Liver (tissue), 9 donors: ENCODE results near the gene TRMT5. TPM values are rescaled to one million over a fixed set of nuclear protein-coding genes. Genes with fewer than 3 reads are reported as not detected.

Experiments
- DNase-seq: peaks from one replicate; pipeline ENCODE4 v3.0.0-alpha.2; 2017; ENCODE audit warnings: low spot score
- H3K27ac ChIP-seq, 2 donors: one replicate each; pipeline ENCODE4 v1.7.0; 2013; ENCODE audit warnings: inconsistent platforms in 2 of 2, low read length in 2 of 2, control low read depth in 1 of 2, low read depth in 1 of 2, mild to moderate bottlenecking in 1 of 2
- H3K27me3 ChIP-seq, 4 donors: one replicate each; pipeline versions ENCODE4 v1.6.1 to v1.7.0; 2013; ENCODE audit warnings: low read length in 3 of 4, inconsistent platforms in 1 of 4, mild to moderate bottlenecking in 1 of 4, moderate library complexity in 1 of 4; ENCODE audit not compliant: control insufficient read depth in 4 of 4, insufficient read depth in 4 of 4
- H3K36me3 ChIP-seq, 4 donors: one replicate each; pipeline versions ENCODE4 v1.6.1 to v1.7.0; 2013; ENCODE audit warnings: low read length in 3 of 4, mild to moderate bottlenecking in 3 of 4, low read depth in 1 of 4, moderate library complexity in 1 of 4; ENCODE audit not compliant: control insufficient read depth in 4 of 4, insufficient read depth in 3 of 4
- H3K4me1 ChIP-seq, 4 donors: one replicate each; pipeline versions ENCODE4 v1.6.1 to v1.7.0; 2013; ENCODE audit warnings: low read length in 3 of 4, mild to moderate bottlenecking in 3 of 4, moderate library complexity in 1 of 4; ENCODE audit not compliant: control insufficient read depth in 4 of 4, insufficient read depth in 4 of 4
- H3K4me3 ChIP-seq, 3 donors: one replicate each; pipeline versions ENCODE4 v1.6.1 to v1.7.0; 2013; ENCODE audit warnings: low read length in 3 of 3, control low read depth in 1 of 3, low read depth in 1 of 3, mild to moderate bottlenecking in 1 of 3
- H3K9ac ChIP-seq, 2 donors: one replicate each; pipeline ENCODE4 v1.7.0; 2013; ENCODE audit warnings: low read length in 2 of 2, mild to moderate bottlenecking in 2 of 2, moderate library complexity in 2 of 2, control low read depth in 1 of 2, low read depth in 1 of 2
- H3K9me3 ChIP-seq, 4 donors: one replicate each; pipeline versions ENCODE4 v1.6.1 to v1.7.0; 2013; ENCODE audit warnings: low read length in 3 of 4; ENCODE audit not compliant: control insufficient read depth in 4 of 4
- ATF3 ChIP-seq: IDR thresholded peaks from 2 replicates; pipeline ENCODE4 v1.6.1; 2016; ENCODE audit warnings: antibody characterized with exemption
- EGR1 ChIP-seq, 2 donors: IDR thresholded peaks; 2 replicates each; pipeline ENCODE4 v1.6.1; 2016 to 2018; ENCODE audit warnings: antibody characterized with exemption in 2 of 2, low read depth in 2 of 2
- FOXA1 ChIP-seq: IDR thresholded peaks from 2 replicates; pipeline ENCODE4 v1.6.1; 2016; ENCODE audit warnings: antibody characterized with exemption
- FOXA2 ChIP-seq: IDR thresholded peaks from 2 replicates; pipeline ENCODE4 v1.6.1; 2016; ENCODE audit warnings: antibody characterized with exemption
- GABPA ChIP-seq, 2 donors: IDR thresholded peaks in 1 of 2; conservative IDR thresholded peaks in 1 of 2; 2 replicates each; pipeline ENCODE4 v1.6.1; 2016; ENCODE audit warnings: antibody characterized with exemption in 2 of 2, mild to moderate bottlenecking in 1 of 2, moderate library complexity in 1 of 2
- HNF4A ChIP-seq, 2 donors: conservative IDR thresholded peaks; 2 replicates each; pipeline ENCODE4 v1.6.1; 2016; ENCODE audit warnings: antibody characterized with exemption in 2 of 2, mild to moderate bottlenecking in 2 of 2
- HNF4G ChIP-seq: IDR thresholded peaks from 2 replicates; pipeline ENCODE4 v1.6.1; 2016; ENCODE audit warnings: antibody characterized with exemption
- JUND ChIP-seq, 2 donors: IDR thresholded peaks; 2 replicates each; pipeline ENCODE4 v1.6.1; 2016; ENCODE audit warnings: antibody characterized with exemption in 2 of 2
- MAX ChIP-seq: IDR thresholded peaks from 2 replicates; pipeline ENCODE4 v1.6.1; 2016; ENCODE audit warnings: antibody characterized with exemption
- NR2F2 ChIP-seq: IDR thresholded peaks from 2 replicates; pipeline ENCODE4 v1.6.1; 2016; ENCODE audit warnings: antibody characterized with exemption
- RAD21 ChIP-seq, 2 donors: IDR thresholded peaks; 2 replicates each; pipeline ENCODE4 v1.6.1; 2016; ENCODE audit warnings: antibody characterized with exemption in 2 of 2, mild to moderate bottlenecking in 2 of 2
- RXRA ChIP-seq, 2 donors: IDR thresholded peaks; 2 replicates each; pipeline ENCODE4 v1.6.1; 2017 to 2018; ENCODE audit warnings: antibody characterized with exemption in 2 of 2, mild to moderate bottlenecking in 1 of 2
- SP1 ChIP-seq: IDR thresholded peaks from 2 replicates; pipeline ENCODE4 v1.6.1; 2018; ENCODE audit warnings: antibody characterized with exemption, mild to moderate bottlenecking
- TAF1 ChIP-seq: conservative IDR thresholded peaks from 2 replicates; pipeline ENCODE4 v1.6.1; 2016; ENCODE audit warnings: antibody characterized with exemption, mild to moderate bottlenecking
- YY1 ChIP-seq: IDR thresholded peaks from 2 replicates; pipeline ENCODE4 v1.6.1; 2016; ENCODE audit warnings: antibody characterized with exemption, mild to moderate bottlenecking
- WGBS: extraction: QIAGEN DNeasy Blood & Tissue Kit; methylation state at CpG from one replicate; pipeline ENCODE4 v1.1.7; 2013; 5-methylcytosine and 5-hydroxymethylcytosine counted together
- polyA plus RNA-seq, 2 donors: library from polyadenylated mRNA; stranded (reverse) in 1 of 2; unstranded in 1 of 2; fragments of 200-250 nt in 1 of 2; fragments of >200 nt in 1 of 2; fragmentation: Nextera tagmentation in 1 of 2; extraction: Ambion mirVana in 1 of 2; gene quantifications; one replicate each; pipeline versions ENCODE4 v1.2.1 to v1.2.3, GENCODE V29; 2013 to 2015
- total RNA-seq, 2 donors: library from RNA; depleted of rRNA; stranded (reverse); fragments of >200 nt; gene quantifications; one replicate each; pipeline ENCODE4 v1.2.3, GENCODE V29; 2014
- TF ChIP-seq, protein P1 (sequence below): IDR thresholded peaks from 2 replicates; pipeline ENCODE4 v1.6.1; 2016; ENCODE audit warnings: antibody characterized with exemption
- TF ChIP-seq, protein P2 (sequence below): fragments of 150-350 bp; IDR thresholded peaks from 2 replicates; pipeline ENCODE4 v1.5.1; 2017; ENCODE audit warnings: improper control_type of control experiment, low read depth, low read length; ENCODE audit not compliant: missing input control
- TF ChIP-seq, protein P3 (sequence below): IDR thresholded peaks from 2 replicates; pipeline ENCODE4 v1.6.1; 2016; ENCODE audit warnings: antibody characterized with exemption, mild to moderate bottlenecking
- donor health status: healthy.
- donor health status: healthy.
- donor health status: healthy.
- donor health status: healthy.
- donor health status: healthy.

TRMT5 gene, protein sequence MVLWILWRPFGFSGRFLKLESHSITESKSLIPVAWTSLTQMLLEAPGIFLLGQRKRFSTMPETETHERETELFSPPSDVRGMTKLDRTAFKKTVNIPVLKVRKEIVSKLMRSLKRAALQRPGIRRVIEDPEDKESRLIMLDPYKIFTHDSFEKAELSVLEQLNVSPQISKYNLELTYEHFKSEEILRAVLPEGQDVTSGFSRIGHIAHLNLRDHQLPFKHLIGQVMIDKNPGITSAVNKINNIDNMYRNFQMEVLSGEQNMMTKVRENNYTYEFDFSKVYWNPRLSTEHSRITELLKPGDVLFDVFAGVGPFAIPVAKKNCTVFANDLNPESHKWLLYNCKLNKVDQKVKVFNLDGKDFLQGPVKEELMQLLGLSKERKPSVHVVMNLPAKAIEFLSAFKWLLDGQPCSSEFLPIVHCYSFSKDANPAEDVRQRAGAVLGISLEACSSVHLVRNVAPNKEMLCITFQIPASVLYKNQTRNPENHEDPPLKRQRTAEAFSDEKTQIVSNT
- 1 to 10 TPM; 4.7 to 6.3 TPM for total RNA-seq
- 1 to 10 TPM; 2.6 to 3.8 TPM for polyA plus RNA-seq

DNA sequence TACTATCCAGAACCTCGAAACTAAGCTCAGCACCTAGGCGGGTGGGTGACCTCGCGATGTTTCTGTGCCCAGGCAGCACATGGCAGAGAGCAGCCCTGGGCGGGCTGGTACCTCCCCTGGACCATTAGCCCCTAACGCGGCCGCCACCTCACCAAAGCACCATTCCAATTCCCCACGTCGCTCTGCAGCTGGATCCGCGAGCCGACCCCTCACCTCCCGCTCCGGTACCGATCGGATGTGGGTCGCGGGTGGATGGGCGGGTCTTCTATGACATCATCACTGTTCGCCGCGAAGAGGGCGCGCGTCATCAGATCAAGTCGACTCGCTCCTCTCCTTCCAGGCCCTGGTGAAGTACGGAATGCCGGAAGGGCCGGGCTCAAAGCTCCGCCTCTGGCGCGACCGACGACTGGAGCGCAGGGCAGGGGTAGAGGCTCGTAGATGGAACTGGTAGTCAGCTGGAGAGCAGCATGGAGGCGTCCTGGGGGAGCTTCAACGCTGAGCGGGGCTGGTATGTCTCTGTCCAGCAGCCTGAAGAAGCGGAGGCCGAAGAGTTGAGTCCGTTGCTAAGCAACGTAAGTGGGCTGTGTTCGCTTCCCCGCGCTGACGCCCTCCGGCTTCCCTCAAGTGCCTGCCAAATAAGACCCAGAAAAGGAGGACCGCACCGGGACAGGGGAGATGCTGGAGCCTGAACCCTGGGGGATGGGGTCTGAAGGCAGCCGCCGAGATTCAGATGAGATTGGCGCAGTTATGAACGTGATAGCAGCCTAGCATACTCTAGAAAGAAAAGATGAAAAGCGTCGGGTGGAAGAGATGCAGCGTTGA is at the start of gene TRMT5, which contains the start of gene SLC38A6:
Gene TRMT5, minus strand, starts transcription at position 269 of the 822 bp plus-strand sequence. Its CDS starts 106 bp downstream, at position 163.
Gene SLC38A6, plus strand, starts transcription at position 435 of the 822 bp plus-strand sequence. Its CDS starts 33 bp downstream, at position 468.
- DNase-seq = peak; percentile 95
- Histone ChIP-seq H3K27ac (peak within 1 kb of the TSS; percentile 60 to 91), H3K27me3 (no peaks in the 10 kb centered on the region), H3K4me1 (peaks cover 2 to 19% (median 15%) of the 10 kb centered on the region in 4 donors), H3K9ac (peak within 1 kb of the TSS; percentile 58 to 89), H3K9me3 (no peaks in the 10 kb centered on the region), H3K4me3 (peak within 1 kb of the TSS; percentile 62 to 94 (median 88)), H3K36me3 (peaks cover 0 to 3% (median 2%) of the 10 kb centered on the region in 4 donors)
- peak; percentile 73 for TF ChIP-seq NR2F2
- TF ChIP-seq GABPA (IDR thresholded peaks at IDR 0.05 in 1 of 2, conservative IDR thresholded peaks at IDR 0.05 in 1 of 2) = peak in 1 of 2 donors; percentile 65
- TF ChIP-seq, protein P1, sequence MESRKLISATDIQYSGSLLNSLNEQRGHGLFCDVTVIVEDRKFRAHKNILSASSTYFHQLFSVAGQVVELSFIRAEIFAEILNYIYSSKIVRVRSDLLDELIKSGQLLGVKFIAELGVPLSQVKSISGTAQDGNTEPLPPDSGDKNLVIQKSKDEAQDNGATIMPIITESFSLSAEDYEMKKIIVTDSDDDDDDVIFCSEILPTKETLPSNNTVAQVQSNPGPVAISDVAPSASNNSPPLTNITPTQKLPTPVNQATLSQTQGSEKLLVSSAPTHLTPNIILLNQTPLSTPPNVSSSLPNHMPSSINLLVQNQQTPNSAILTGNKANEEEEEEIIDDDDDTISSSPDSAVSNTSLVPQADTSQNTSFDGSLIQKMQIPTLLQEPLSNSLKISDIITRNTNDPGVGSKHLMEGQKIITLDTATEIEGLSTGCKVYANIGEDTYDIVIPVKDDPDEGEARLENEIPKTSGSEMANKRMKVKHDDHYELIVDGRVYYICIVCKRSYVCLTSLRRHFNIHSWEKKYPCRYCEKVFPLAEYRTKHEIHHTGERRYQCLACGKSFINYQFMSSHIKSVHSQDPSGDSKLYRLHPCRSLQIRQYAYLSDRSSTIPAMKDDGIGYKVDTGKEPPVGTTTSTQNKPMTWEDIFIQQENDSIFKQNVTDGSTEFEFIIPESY = peak; percentile 97
- TF ChIP-seq RXRA (IDR thresholded peaks at IDR 0.05) = peak; percentile 61 to 74
- peak in 1 of 2 donors; percentile 30 for TF ChIP-seq HNF4A (conservative IDR thresholded peaks at IDR 0.05)
- peak; percentile 73 for TF ChIP-seq TAF1
- peak; percentile 83 for TF ChIP-seq SP1
- TF ChIP-seq ATF3 = peak; percentile 56
- peak in 1 of 2 donors; percentile 27 for TF ChIP-seq JUND (IDR thresholded peaks at IDR 0.05)
- TF ChIP-seq HNF4G = no peak
- peak; percentile 29 to 64 for TF ChIP-seq RAD21 (IDR thresholded peaks at IDR 0.05)
- TF ChIP-seq EGR1 (IDR thresholded peaks at IDR 0.05; ENCODE audit: low read depth in 2 of 2) = peak in 1 of 2 donors; percentile 12
- TF ChIP-seq, protein P2, sequence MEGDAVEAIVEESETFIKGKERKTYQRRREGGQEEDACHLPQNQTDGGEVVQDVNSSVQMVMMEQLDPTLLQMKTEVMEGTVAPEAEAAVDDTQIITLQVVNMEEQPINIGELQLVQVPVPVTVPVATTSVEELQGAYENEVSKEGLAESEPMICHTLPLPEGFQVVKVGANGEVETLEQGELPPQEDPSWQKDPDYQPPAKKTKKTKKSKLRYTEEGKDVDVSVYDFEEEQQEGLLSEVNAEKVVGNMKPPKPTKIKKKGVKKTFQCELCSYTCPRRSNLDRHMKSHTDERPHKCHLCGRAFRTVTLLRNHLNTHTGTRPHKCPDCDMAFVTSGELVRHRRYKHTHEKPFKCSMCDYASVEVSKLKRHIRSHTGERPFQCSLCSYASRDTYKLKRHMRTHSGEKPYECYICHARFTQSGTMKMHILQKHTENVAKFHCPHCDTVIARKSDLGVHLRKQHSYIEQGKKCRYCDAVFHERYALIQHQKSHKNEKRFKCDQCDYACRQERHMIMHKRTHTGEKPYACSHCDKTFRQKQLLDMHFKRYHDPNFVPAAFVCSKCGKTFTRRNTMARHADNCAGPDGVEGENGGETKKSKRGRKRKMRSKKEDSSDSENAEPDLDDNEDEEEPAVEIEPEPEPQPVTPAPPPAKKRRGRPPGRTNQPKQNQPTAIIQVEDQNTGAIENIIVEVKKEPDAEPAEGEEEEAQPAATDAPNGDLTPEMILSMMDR = no peak
- peak; percentile 94 for TF ChIP-seq YY1
- no peak for TF ChIP-seq FOXA2
- TF ChIP-seq, protein P3, sequence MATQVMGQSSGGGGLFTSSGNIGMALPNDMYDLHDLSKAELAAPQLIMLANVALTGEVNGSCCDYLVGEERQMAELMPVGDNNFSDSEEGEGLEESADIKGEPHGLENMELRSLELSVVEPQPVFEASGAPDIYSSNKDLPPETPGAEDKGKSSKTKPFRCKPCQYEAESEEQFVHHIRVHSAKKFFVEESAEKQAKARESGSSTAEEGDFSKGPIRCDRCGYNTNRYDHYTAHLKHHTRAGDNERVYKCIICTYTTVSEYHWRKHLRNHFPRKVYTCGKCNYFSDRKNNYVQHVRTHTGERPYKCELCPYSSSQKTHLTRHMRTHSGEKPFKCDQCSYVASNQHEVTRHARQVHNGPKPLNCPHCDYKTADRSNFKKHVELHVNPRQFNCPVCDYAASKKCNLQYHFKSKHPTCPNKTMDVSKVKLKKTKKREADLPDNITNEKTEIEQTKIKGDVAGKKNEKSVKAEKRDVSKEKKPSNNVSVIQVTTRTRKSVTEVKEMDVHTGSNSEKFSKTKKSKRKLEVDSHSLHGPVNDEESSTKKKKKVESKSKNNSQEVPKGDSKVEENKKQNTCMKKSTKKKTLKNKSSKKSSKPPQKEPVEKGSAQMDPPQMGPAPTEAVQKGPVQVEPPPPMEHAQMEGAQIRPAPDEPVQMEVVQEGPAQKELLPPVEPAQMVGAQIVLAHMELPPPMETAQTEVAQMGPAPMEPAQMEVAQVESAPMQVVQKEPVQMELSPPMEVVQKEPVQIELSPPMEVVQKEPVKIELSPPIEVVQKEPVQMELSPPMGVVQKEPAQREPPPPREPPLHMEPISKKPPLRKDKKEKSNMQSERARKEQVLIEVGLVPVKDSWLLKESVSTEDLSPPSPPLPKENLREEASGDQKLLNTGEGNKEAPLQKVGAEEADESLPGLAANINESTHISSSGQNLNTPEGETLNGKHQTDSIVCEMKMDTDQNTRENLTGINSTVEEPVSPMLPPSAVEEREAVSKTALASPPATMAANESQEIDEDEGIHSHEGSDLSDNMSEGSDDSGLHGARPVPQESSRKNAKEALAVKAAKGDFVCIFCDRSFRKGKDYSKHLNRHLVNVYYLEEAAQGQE = peak; percentile 94
- TF ChIP-seq FOXA1 = no peak
- peak; percentile 96 for TF ChIP-seq MAX
- under 1% methylated on average over 59 of the region's 59 CpGs for WGBS
